ENCODE results near the gene JAK3. TPM values are rescaled to one million over a fixed set of nuclear protein-coding genes. Genes with fewer than 3 reads are reported as not detected.

Gene JAK3
- total and polyA plus RNA-seq, 4 donors = 0.87 to 7.1 (median 3.0) TPM

DNA sequence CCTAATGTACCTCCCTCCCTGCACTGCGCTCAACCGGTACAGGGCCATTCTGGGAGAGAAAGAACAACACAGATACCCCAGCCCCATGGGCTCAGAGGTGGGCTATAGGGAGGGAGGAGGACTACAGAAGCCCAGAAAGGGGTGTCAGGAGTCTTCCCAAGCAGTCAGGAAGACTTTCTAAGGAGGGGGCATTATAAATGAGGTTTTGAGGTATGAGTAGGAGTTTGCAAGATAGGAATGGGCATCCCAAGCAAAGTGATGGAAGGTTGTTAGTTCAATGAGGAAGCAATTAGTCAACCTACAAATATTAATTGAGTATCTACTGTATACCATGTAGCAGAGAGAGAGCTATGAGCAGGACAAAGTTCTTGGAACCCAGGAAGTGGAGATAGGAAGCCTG, 59.1 kb downstream of the JAK3 start:
- WGBS = 97% methylated on average over 2 of the region's 2 CpGs
- Histone ChIP-seq H3K9ac (ENCODE audit: low read depth in 1 of 2, low read length in 2 of 2) (no peak overlapping the region), H3K4me1 (ENCODE audit: control insufficient read depth in 4 of 4, insufficient read depth in 4 of 4, low read length in 3 of 4) (no peaks in the 10 kb centered on the region), H3K36me3 (ENCODE audit: control insufficient read depth in 4 of 4, insufficient read depth in 3 of 4, low read depth in 1 of 4, low read length in 3 of 4) (no peaks in the 10 kb centered on the region), H3K27me3 (ENCODE audit: control insufficient read depth in 4 of 4, insufficient read depth in 4 of 4, low read length in 3 of 4) (peaks cover 0 to 5% (median 0%) of the 10 kb centered on the region in 4 donors), H3K9me3 (ENCODE audit: control insufficient read depth in 4 of 4, low read length in 3 of 4) (no peaks in the 10 kb centered on the region), H3K27ac (ENCODE audit: low read depth in 1 of 2, low read length in 2 of 2) (no peak overlapping the region), H3K4me3 (ENCODE audit: low read depth in 1 of 3, low read length in 3 of 3) (no peak overlapping the region)
- no peak for DNase-seq (ENCODE audit: low spot score)
- TF ChIP-seq JUND (IDR thresholded peaks at IDR 0.05) = no peak

DNA sequence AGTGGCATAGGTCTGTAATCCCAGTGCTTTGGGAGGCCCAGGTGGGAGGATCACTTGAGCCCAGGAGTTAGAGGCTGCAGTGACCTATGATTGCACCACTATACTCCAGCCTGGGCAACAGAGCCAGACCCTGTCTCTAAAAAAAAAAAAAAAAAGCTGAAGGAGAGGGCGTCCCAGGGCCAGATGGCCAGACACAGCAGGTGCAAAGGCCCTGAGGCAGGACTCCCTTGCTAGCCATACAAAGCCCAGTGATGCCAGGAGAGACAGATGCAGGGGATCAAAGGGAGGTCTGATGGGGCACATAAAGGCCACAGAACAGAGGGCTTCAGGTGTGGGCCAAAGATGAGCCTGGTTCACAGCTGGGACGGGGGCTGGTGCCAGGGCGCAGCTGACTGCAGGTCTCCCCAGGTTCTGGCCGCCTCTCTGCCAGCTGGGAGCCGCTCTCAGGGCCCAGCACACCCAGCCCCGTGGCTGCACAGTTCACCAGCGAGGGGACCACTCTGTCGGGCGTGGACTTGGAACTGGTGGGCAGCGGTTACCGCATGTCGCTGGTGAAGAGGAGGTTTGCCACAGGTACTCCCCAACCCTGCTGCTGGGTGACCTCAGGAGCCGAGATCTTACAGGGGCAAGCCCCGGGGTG, 60.4 kb downstream of the JAK3 start:
- DNase-seq (ENCODE audit: low spot score) = no peak
- Histone ChIP-seq H3K4me1 (ENCODE audit: control insufficient read depth in 4 of 4, insufficient read depth in 4 of 4, low read length in 3 of 4) (no peaks in the 10 kb centered on the region), H3K27ac (ENCODE audit: low read depth in 1 of 2, low read length in 2 of 2) (no peak overlapping the region), H3K36me3 (ENCODE audit: control insufficient read depth in 4 of 4, insufficient read depth in 3 of 4, low read depth in 1 of 4, low read length in 3 of 4) (no peaks in the 10 kb centered on the region), H3K9me3 (ENCODE audit: control insufficient read depth in 4 of 4, low read length in 3 of 4) (no peaks in the 10 kb centered on the region), H3K4me3 (ENCODE audit: low read depth in 1 of 3, low read length in 3 of 3) (no peak overlapping the region), H3K27me3 (ENCODE audit: control insufficient read depth in 4 of 4, insufficient read depth in 4 of 4, low read length in 3 of 4) (no peaks in the 10 kb centered on the region), H3K9ac (ENCODE audit: low read depth in 1 of 2, low read length in 2 of 2) (no peak overlapping the region)
- TF ChIP-seq FOXA2 (IDR thresholded peaks at IDR 0.05) = no peak
- TF ChIP-seq, protein P1, sequence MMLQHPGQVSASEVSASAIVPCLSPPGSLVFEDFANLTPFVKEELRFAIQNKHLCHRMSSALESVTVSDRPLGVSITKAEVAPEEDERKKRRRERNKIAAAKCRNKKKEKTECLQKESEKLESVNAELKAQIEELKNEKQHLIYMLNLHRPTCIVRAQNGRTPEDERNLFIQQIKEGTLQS (IDR thresholded peaks at IDR 0.05) = no peak
- no peak for TF ChIP-seq JUND (IDR thresholded peaks at IDR 0.05)
- no peak for TF ChIP-seq GABPA (IDR thresholded peaks at IDR 0.05 in 1 of 2, conservative IDR thresholded peaks at IDR 0.05 in 1 of 2)
- TF ChIP-seq SP1 (IDR thresholded peaks at IDR 0.05) = no peak
- TF ChIP-seq HNF4A (conservative IDR thresholded peaks at IDR 0.05) = no peak
- TF ChIP-seq, protein P2, sequence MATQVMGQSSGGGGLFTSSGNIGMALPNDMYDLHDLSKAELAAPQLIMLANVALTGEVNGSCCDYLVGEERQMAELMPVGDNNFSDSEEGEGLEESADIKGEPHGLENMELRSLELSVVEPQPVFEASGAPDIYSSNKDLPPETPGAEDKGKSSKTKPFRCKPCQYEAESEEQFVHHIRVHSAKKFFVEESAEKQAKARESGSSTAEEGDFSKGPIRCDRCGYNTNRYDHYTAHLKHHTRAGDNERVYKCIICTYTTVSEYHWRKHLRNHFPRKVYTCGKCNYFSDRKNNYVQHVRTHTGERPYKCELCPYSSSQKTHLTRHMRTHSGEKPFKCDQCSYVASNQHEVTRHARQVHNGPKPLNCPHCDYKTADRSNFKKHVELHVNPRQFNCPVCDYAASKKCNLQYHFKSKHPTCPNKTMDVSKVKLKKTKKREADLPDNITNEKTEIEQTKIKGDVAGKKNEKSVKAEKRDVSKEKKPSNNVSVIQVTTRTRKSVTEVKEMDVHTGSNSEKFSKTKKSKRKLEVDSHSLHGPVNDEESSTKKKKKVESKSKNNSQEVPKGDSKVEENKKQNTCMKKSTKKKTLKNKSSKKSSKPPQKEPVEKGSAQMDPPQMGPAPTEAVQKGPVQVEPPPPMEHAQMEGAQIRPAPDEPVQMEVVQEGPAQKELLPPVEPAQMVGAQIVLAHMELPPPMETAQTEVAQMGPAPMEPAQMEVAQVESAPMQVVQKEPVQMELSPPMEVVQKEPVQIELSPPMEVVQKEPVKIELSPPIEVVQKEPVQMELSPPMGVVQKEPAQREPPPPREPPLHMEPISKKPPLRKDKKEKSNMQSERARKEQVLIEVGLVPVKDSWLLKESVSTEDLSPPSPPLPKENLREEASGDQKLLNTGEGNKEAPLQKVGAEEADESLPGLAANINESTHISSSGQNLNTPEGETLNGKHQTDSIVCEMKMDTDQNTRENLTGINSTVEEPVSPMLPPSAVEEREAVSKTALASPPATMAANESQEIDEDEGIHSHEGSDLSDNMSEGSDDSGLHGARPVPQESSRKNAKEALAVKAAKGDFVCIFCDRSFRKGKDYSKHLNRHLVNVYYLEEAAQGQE (IDR thresholded peaks at IDR 0.05) = no peak
- TF ChIP-seq NR2F2 (IDR thresholded peaks at IDR 0.05) = no peak
- TF ChIP-seq RXRA (IDR thresholded peaks at IDR 0.05) = no peak
- no peak for TF ChIP-seq FOXA1 (IDR thresholded peaks at IDR 0.05)
- TF ChIP-seq, protein P3, sequence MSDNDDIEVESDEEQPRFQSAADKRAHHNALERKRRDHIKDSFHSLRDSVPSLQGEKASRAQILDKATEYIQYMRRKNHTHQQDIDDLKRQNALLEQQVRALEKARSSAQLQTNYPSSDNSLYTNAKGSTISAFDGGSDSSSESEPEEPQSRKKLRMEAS (IDR thresholded peaks at IDR 0.05) = no peak
- no peak for TF ChIP-seq HNF4G (IDR thresholded peaks at IDR 0.05)
- TF ChIP-seq TAF1 (conservative IDR thresholded peaks at IDR 0.05) = no peak
- TF ChIP-seq, protein P4, sequence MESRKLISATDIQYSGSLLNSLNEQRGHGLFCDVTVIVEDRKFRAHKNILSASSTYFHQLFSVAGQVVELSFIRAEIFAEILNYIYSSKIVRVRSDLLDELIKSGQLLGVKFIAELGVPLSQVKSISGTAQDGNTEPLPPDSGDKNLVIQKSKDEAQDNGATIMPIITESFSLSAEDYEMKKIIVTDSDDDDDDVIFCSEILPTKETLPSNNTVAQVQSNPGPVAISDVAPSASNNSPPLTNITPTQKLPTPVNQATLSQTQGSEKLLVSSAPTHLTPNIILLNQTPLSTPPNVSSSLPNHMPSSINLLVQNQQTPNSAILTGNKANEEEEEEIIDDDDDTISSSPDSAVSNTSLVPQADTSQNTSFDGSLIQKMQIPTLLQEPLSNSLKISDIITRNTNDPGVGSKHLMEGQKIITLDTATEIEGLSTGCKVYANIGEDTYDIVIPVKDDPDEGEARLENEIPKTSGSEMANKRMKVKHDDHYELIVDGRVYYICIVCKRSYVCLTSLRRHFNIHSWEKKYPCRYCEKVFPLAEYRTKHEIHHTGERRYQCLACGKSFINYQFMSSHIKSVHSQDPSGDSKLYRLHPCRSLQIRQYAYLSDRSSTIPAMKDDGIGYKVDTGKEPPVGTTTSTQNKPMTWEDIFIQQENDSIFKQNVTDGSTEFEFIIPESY (IDR thresholded peaks at IDR 0.05) = no peak
- TF ChIP-seq, protein P5, sequence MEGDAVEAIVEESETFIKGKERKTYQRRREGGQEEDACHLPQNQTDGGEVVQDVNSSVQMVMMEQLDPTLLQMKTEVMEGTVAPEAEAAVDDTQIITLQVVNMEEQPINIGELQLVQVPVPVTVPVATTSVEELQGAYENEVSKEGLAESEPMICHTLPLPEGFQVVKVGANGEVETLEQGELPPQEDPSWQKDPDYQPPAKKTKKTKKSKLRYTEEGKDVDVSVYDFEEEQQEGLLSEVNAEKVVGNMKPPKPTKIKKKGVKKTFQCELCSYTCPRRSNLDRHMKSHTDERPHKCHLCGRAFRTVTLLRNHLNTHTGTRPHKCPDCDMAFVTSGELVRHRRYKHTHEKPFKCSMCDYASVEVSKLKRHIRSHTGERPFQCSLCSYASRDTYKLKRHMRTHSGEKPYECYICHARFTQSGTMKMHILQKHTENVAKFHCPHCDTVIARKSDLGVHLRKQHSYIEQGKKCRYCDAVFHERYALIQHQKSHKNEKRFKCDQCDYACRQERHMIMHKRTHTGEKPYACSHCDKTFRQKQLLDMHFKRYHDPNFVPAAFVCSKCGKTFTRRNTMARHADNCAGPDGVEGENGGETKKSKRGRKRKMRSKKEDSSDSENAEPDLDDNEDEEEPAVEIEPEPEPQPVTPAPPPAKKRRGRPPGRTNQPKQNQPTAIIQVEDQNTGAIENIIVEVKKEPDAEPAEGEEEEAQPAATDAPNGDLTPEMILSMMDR (IDR thresholded peaks at IDR 0.05; ENCODE audit: low read depth, low read length, missing input control) = no peak
- TF ChIP-seq EGR1 (IDR thresholded peaks at IDR 0.05; ENCODE audit: low read depth in 2 of 2) = no peak
- no peak for TF ChIP-seq YY1 (IDR thresholded peaks at IDR 0.05)
- no peak for TF ChIP-seq RAD21 (IDR thresholded peaks at IDR 0.05)
- 88% methylated on average over 14 of the region's 14 CpGs for WGBS
